ENCODE results near the gene SRPK1.

SRPK1 gene

GRCh38 chr6:35897036-35897435, 23.9 kb downstream of the SRPK1 start:
- DNase-seq = no peak

DNA sequence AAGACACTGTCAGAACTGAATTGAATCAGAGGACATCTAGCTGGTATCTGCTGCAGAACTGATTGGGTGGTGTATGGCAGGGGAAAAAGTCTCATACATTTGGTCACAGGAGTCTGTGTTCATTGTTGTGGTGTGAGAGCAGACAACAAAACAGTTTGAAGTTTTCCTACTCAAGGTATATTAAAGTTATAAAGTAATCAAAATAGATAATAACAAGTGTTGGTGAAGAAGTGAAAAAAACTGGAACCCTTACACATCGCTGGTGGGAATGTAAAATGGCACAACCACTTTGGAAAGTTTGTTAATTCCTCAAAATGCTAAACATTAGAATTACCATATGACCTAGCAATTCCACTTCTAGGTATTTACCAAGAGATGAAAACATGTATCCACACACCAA, 24.7 kb downstream of the SRPK1 start:
- DNase-seq = no peak

- no peak for DNase-seq
These were observed 25.3 kb downstream of the SRPK1 start for GRCh38 chr6:35895560-35895959.

DNA sequence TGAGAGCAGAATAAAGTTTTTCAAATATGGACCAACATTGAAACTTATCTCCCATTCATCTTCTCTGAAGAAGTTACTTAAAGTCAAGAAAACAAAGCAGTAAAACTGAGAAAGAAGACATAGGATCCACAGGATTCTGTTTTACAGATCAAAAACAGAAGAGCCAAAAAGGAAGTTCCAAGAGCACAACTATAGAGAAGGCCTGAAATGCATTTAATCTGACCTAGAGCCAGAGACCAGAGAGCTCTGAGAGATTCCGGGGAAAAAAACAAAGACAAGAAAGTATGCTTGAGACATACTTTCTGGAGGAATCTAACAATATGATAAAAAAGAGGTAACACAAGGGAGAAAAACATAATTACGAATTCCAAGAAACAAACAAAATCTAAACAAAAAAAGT, 26.1 kb downstream of the SRPK1 start:
- DNase-seq = no peak

- no peak for DNase-seq
These were observed 27.7 kb downstream of the SRPK1 start for GRCh38 chr6:35893246-35893645.

DNA sequence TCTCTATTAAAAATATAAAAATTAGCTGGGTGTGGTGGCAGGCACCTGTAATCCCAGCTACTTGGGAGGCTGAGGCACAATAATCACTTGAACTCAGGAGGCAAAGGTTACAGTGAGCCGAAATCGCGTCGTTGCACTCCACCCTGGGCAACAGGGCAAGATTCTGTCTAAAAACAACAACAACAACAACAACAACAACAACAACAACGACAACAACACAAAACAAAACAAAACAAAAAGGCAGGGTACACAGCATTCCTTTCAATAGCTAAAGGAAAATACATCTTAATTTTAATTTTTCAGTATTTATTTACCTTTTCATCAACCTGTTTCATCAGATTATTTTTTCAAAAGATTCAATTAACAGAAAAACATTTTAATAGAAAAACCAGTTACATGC, 28.4 kb downstream of the SRPK1 start:
- no peak for DNase-seq

DNA sequence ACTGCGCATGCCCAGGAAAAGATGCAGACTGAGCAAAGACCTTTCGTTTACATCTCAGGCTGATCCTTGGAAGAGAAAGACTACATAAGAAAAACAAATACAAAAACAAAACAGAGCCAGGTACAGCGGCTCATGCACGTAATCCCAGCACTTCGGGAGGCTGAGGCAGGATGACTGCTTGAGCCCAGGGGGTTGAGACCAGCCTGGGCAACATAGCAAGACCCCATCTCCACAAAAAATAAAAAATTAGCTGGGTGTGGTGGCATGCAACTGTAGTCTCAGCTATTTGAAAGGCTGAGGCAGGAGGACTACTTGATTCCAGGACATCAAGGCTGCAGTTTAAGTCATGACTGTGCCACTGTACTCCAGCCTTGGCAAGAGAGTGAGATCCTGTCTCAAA, 41.7 kb downstream of the SRPK1 start:
- no peak for DNase-seq

DNA sequence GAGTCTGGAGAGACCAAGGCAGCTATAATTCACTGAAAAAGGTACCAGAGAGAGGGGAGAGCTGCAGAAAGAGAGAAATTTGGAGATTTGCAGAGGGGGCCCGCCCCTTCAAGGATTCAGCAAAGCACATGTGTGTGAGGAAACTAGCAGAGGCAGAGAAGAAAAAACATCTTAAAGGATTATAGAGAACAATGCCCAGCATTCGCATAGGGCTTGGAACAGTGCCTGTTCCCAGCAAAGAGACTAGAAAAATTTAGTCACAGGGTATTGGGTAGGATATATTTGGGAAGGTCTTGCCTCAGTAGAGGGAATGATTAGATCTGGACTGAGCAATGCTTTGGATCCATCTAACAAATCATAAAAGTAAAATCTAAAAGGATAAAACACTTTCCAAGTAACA, 44.0 kb downstream of the SRPK1 start:
- DNase-seq = no peak

- DNase-seq = no peak
These were observed 46.2 kb downstream of the SRPK1 start for GRCh38 chr6:35874730-35875129.

GRCh38 chr6:35859367-35859766, 61.5 kb downstream of the SRPK1 start:
- DNase-seq = no peak

DNA sequence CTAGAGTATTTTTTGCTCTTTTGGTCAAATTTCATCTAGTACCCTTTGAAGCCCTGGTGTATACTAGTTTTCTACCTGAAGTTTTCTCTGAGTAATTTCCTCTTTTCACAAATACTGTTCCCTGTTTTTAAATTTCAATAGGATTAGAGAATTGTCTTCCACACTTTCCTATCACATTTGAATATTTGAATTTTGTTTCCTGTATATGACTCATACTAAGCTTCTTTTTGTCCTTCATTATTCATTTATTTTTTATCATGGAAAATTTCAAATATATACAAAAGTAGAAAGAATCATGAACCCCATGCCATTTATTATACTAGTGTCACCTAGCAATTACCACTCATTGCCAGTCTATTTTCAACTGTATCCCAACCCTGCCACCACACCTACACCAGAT, 63.0 kb downstream of the SRPK1 start:
- DNase-seq = no peak

- no peak for DNase-seq
These were observed 64.6 kb downstream of the SRPK1 start for GRCh38 chr6:35856250-35856649.

- no peak for DNase-seq
These were observed 67.9 kb downstream of the SRPK1 start for GRCh38 chr6:35852994-35853393.

GRCh38 chr6:35850208-35850607, 70.7 kb downstream of the SRPK1 start:
- no peak for DNase-seq

DNA sequence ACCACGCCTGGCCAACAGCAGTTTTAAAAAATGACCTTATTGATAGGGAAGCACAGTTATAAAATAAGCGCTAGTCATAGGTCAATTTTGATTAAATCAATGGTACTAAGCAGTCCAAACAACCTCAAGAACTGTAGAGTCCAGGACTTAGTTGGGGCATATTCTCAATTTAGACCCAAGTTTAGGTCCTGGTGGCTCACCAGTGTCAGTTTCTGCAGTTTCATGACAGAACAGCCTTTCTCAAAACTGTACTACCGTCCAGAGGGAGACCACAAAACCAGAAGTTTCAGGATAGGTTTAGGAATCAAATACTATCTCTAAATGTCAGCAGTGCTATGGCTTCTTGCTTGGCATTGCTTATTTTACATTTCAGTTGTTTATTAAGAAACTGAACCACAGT, 76.6 kb downstream of the SRPK1 start:
- no peak for DNase-seq

DNA sequence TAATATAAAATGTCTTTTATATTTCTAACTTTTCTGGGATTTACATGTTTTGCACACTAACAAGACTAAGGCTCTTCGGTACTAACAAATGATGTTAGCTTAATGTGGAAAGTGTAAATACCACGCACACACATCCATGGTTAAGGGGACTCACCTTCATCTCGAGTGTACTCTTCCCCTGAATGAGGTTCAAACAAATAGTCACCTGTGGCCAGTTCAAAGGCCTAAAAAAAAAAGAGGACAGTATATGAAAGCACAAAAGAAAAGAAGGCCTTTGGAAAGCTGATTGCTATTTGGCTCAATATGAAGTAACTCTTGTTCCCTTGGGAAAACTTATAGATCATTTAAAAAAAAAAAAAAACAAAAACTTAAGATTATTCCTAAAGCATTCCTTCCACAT, 78.5 kb downstream of the SRPK1 start:
- no peak for DNase-seq

- no peak for DNase-seq
These were observed 81.9 kb downstream of the SRPK1 start for GRCh38 chr6:35839019-35839418.

- DNase-seq = no peak
These were observed 87.4 kb downstream of the SRPK1 start for GRCh38 chr6:35833536-35833935.

GRCh38 chr6:35831257-35832007, 89.5 kb downstream of the SRPK1 start:
- DNase-seq = no peak

- DNase-seq = no peak
These were observed 91.6 kb downstream of the SRPK1 start for GRCh38 chr6:35829306-35829705.

- DNase-seq = no peak
These were observed 96.2 kb downstream of the SRPK1 start for GRCh38 chr6:35824552-35825192.

- no peak for DNase-seq
These were observed 97.3 kb downstream of the SRPK1 start for GRCh38 chr6:35823601-35824000.

GRCh38 chr6:35817515-35817914, 103.4 kb downstream of the SRPK1 start:
- no peak for DNase-seq

DNA sequence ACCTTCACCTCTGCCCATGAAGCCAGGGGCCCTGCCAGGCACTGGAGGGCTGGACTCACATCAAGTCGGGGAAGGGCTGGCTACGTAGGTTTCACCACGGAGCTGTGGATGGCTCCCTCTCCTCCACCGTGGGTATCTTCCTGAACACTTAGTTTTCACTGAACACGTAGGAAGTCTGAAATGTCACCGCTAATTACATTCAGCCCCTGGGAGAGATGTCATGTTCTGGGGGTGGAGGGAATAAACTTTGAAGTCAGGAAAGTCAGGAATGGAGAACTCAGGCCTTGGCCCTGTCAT, 109.3 kb downstream of the SRPK1 start:
- no peak for DNase-seq

All from activated CD8-positive, alpha-beta memory T cell treated with anti-CD3 and anti-CD28 coated beads for 24 hours (primary cell).